Common myeloid progenitor, CD34-positive (primary cell): ENCODE data around the gene HOXB3.

ENCODE experiments used
- CTCF ChIA-PET: fragments of 350-600 bp; sonication (Branson Sonifier 250); formaldehyde crosslinking; loops from one replicate; lab custom pipeline; 2021; ENCODE audit warnings: antibody characterized with exemption; lab: Charles Lee
- POLR2A ChIA-PET: fragments of 350-600 bp; sonication (Branson Sonifier 250); formaldehyde crosslinking; loops from one replicate; lab custom pipeline; 2021; ENCODE audit warnings: antibody characterized with exemption; lab: Charles Lee
- DNase-seq, 3 donors: peaks; one replicate each; pipeline versions ENCODE4 v3.0.0 to v3.0.0-alpha.2; 2013
- H3K27ac ChIP-seq, 2 experiments: 1 replicate in 1 of 2; 2 replicates in 1 of 2; pipeline ENCODE4 v1.7.0; 2013; ENCODE audit warnings: inconsistent platforms in 2 of 2, low read length in 2 of 2, mild to moderate bottlenecking in 2 of 2, low read depth in 1 of 2, moderate library complexity in 1 of 2; ENCODE audit not compliant: severe bottlenecking in 2 of 2, insufficient read depth in 1 of 2, poor library complexity in 1 of 2
- H3K27me3 ChIP-seq, 5 experiments: replicated peaks in 2 of 5; 1 replicate in 3 of 5; 2 replicates in 2 of 5; pipeline versions ENCODE4 v1.6.1 to v1.7.0; 2013; ENCODE audit warnings: low read length in 4 of 5, mild to moderate bottlenecking in 2 of 5, moderate library complexity in 2 of 5, inconsistent platforms in 1 of 5; ENCODE audit not compliant: insufficient read depth in 5 of 5, control insufficient read depth in 4 of 5
- H3K36me3 ChIP-seq, 4 experiments: 1 replicate in 2 of 4; 2 replicates in 2 of 4; pipeline versions ENCODE4 v1.6.1 to v1.7.0; 2013; ENCODE audit warnings: low read length in 3 of 4, control low read depth in 1 of 4, mild to moderate bottlenecking in 1 of 4; ENCODE audit not compliant: control insufficient read depth in 4 of 4, insufficient read depth in 4 of 4
- H3K4me1 ChIP-seq, 4 experiments: 1 replicate in 3 of 4; 2 replicates in 1 of 4; pipeline versions ENCODE4 v1.6.1 to v1.7.1; 2013; ENCODE audit warnings: low read length in 3 of 4, mild to moderate bottlenecking in 3 of 4, control low read depth in 1 of 4, inconsistent platforms in 1 of 4, moderate library complexity in 1 of 4; ENCODE audit not compliant: control insufficient read depth in 4 of 4, insufficient read depth in 4 of 4; ENCODE audit errors: control extremely low read depth in 1 of 4
- H3K4me3 ChIP-seq, 7 experiments: 1 replicate in 4 of 7; 2 replicates in 3 of 7; pipeline versions ENCODE4 v1.5.1 to v1.7.0; 2013; ENCODE audit warnings: mild to moderate bottlenecking in 7 of 7, low read length in 6 of 7, moderate library complexity in 6 of 7, inconsistent platforms in 2 of 7, low read depth in 2 of 7, control low read depth in 1 of 7; ENCODE audit not compliant: insufficient read depth in 4 of 7, control insufficient read depth in 1 of 7; ENCODE audit errors: extremely low read depth in 1 of 7
- H3K9me3 ChIP-seq, 5 experiments: 1 replicate in 4 of 5; 2 replicates in 1 of 5; pipeline versions ENCODE4 v1.6.1 to v1.7.1; 2013; ENCODE audit warnings: low read length in 4 of 5, mild to moderate bottlenecking in 2 of 5, inconsistent platforms in 1 of 5, low read depth in 1 of 5, moderate library complexity in 1 of 5; ENCODE audit not compliant: control insufficient read depth in 4 of 5, insufficient read depth in 2 of 5; ENCODE audit errors: control extremely low read depth in 1 of 5
- WGBS: methylation state at CpG from one replicate; pipeline ENCODE4 v1.1.5; 2013; ENCODE audit not compliant: insufficient coverage; 5-methylcytosine and 5-hydroxymethylcytosine counted together

HOXB3 gene

DNA sequence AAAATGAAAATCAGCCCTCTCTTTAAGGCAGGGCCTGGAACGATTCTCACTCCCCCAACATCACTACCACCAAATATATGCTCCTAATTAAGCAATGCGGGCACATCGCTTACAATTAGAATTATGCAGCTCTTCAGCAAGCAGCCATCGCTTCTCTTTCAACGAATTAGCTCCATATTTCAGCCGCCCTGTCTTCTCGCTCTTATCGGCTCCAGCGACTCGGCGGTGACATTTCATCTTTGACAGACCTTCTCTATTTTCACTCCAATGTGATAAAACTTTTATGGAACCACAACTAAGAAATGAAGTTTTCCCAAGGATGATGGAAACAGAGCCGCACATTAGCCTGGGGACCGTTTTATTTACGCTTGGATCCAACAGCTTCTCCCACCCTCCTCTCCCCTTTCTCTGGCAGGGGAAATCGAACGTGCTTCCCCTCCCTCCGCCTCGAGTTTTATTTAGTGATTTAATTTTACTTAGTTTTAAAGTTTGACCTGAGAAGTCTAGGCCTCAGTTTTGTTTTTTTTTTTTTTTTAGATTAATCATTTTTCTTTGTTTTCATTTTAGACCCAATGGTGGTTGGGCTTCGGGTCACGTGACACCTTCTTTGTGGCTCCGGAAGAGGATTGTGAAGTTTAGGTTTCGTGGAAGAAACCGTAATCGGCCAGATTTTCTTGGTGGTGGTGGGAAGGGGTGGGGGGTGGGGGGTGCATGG, 42.1 kb downstream of the HOXB3 start:
- peak overlapping the region; percentile 28 to 95 for H3K27ac ChIP-seq
- 5% methylated on average over 14 of the region's 24 CpGs for WGBS
- no peaks in the 10 kb centered on the region for H3K9me3 ChIP-seq
- ChIA-PET POLR2A (no interaction called here), CTCF (interaction anchor here (0.6 to 3.6 kb wide), 15 partner anchors 9 to 67 kb away, joined by 3 to 16 read pairs (median 4); no protein-coding TSS in a partner anchor)
- H3K36me3 ChIP-seq: peaks cover 2 to 35% (median 21%) of the 10 kb centered on the region in 4 experiments
- H3K4me1 ChIP-seq: peaks cover 22 to 56% (median 47%) of the 10 kb centered on the region in 4 experiments
- H3K27me3 ChIP-seq: no peaks in the 10 kb centered on the region
- H3K4me3 ChIP-seq: peak overlapping the region in 5 of 7 experiments; percentile 30 to 68 (median 49)
- peak; percentile 57 to 75 (median 74) for DNase-seq

DNA sequence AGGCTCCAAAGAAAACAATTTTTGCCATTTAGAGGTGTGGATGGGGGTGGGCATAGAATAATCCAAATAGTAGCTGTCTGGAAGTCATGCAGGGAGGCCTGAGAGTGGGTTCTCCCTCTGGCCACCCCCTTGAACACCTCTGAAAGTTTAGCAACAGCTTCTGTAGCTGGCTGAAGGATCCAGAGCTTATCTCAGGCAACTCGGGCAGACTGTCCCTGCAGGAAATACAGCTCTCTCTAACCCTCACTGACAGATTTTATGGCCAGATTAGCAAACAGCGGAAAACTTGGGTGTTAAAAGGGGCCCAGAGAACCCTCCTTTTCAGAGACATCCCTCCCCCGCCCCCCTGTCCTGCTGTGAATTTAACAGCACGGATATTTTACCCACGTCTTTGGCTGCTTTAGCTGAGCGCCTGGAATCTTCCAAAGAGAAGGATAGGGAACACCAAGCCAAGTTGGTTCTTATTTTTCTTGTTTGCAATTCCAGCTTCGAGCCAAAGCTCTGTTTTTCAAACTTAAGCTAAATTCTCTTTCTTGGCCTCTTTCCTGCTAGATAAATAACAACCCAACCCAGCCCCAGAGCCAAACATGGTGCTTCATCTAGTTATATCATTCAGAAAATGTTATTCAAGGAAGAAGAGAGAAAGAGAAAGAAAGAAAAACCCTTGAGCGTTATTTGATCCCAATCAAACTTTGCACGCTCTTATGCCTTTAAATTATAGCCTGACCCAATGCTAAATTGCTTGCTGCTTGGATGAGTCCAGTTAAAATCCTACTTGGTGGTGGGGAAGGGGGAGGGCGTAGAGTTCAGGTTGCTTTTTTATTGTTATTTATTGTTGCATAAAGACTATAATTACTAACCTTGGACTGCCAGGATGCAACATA, 42.9 kb downstream of the HOXB3 start:
- H3K4me3 ChIP-seq: peak overlapping the region in 5 of 7 experiments; percentile 32 to 68 (median 49)
- no peaks in the 10 kb centered on the region for H3K9me3 ChIP-seq
- ChIA-PET CTCF (interaction anchor here (0.6 to 3.6 kb wide), 15 partner anchors 10 to 282 kb away, joined by 3 to 16 read pairs (median 3); no protein-coding TSS in a partner anchor), POLR2A (interaction anchor here (0.5 to 1.4 kb wide), 10 partner anchors 10 to 665 kb away, joined by 3 to 7 read pairs (median 3); no protein-coding TSS in a partner anchor)
- H3K4me1 ChIP-seq: peaks cover 22 to 60% (median 48%) of the 10 kb centered on the region in 4 experiments
- WGBS: 5% methylated on average over 6 of the region's 10 CpGs
- peak; percentile 82 to 97 (median 94) for DNase-seq
- H3K27me3 ChIP-seq: no peaks in the 10 kb centered on the region
- H3K27ac ChIP-seq: peak overlapping the region; percentile 21 to 95
- H3K36me3 ChIP-seq: peaks cover 2 to 31% (median 19%) of the 10 kb centered on the region in 4 experiments

DNA sequence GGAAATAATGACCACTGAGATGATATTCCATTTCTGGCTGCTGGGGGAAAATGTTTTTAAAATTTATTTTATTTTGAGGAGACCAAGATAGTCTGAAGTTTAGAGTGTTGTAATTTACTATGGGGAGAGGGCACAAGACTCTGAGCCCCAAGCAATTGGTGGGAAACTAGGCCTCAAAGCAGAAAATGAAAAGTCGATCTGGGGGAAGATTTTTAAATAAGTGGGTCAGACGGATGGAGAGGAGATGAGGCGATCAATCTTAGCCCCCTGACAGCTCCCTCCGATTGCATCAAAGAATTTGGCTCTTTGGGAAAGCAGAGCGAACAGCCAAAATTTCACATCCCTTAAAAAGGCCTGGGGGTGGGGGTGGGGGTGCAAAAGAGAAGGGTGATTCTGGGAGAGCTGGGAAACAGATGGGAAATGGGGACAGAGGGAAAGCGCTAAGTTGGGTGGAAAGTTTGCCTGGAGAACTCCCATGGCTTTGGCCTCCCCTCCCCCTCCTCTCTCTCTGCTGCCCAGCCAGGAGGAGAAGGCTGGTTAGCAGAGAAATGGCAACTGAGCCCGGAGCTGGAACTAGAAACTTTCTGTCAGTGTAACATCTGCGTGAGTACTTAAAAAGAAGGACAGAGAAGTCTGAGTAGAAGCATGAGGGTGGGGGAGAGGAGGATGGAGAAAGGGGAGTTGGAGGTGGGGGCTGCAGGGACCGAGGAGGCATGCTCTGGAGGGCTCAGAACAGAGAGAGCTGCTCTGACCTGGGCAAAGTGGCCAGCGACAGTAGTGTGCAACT, 43.7 kb downstream of the HOXB3 start:
- no peak for DNase-seq
- Histone ChIP-seq H3K9me3 (no peaks in the 10 kb centered on the region), H3K4me3 (peak overlapping the region in 5 of 7 experiments; percentile 32 to 68 (median 45)), H3K27me3 (no peaks in the 10 kb centered on the region), H3K4me1 (peaks cover 22 to 67% (median 53%) of the 10 kb centered on the region in 4 experiments), H3K36me3 (peaks cover 2 to 23% (median 11%) of the 10 kb centered on the region in 4 experiments), H3K27ac (peak overlapping the region; percentile 21 to 95)
- CTCF ChIA-PET: interaction anchor here (0.5 to 3.6 kb wide), 10 partner anchors 11 to 62 kb away, joined by 3 to 16 read pairs (median 5); no protein-coding TSS in a partner anchor
- 38% methylated on average over 4 of the region's 10 CpGs for WGBS
- POLR2A ChIA-PET: interaction anchor here (0.6 to 1.4 kb wide), 9 partner anchors 10 to 563 kb away, joined by 3 to 7 read pairs (median 3); no protein-coding TSS in a partner anchor

DNA sequence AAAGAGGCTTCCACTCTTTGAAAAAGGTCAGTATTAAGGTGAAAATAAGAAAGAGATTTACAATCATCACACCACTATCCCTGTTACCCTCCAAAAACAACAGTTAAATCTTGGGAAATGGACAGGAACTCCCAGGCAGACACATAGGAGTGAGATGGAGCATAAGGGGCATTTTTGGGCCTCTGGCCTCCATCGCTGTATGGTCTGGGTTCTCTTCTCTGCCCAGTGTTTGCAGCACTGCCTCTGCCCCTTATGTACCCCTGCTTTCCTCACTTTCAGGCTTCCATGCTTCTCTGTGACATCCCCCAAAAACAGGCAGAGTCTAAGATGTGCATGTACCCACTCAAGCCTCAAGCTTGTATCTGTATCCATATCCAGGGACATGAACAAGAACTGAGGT, 44.5 kb downstream of the HOXB3 start:
- CTCF ChIA-PET: interaction anchor here (3.6 kb wide), 1 partner anchor 34 kb away, joined by 15 read pairs; no protein-coding TSS in a partner anchor
- DNase-seq: no peak
- WGBS: 80% methylated on average over 1 of the region's 1 CpG
- peak overlapping the region in 2 of 7 experiments; percentile 10 to 95 for H3K4me3 ChIP-seq
- H3K4me1 ChIP-seq: peaks cover 22 to 74% (median 59%) of the 10 kb centered on the region in 4 experiments
- H3K9me3 ChIP-seq: no peaks in the 10 kb centered on the region
- POLR2A ChIA-PET: no interaction called here
- peak overlapping the region in 1 of 2 experiments; percentile 95 for H3K27ac ChIP-seq
- peaks cover 2 to 19% (median 8%) of the 10 kb centered on the region in 4 experiments for H3K36me3 ChIP-seq
- no peaks in the 10 kb centered on the region for H3K27me3 ChIP-seq

DNA sequence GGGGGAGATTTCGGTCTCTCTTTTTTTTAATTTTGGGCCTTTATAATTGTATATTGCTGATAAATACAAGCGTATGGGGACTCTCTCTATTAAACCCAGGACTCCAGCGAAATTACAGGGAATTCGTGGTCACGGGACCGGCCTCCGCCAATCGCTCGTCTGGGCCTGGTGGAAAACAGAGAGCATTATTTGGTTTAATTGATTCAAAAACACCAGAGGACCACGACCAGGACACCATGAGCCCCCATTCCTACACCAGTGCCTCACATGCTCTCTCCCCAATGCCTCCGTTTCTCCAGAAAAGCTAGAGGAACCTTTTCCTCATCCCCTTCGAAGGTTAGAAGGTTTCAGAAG, 45.0 kb downstream of the HOXB3 start, which contains the start of gene HOXB2:
HOXB2 (minus strand) TSS at position 88 of the 354 bp plus-strand sequence. CDS start 198 bp downstream, outside the sequence.
- Histone ChIP-seq H3K36me3 (peaks cover under 1 to 13% (median 5%) of the 10 kb centered on the region in 4 experiments), H3K27ac (peak within 1 kb of the TSS; percentile 83 to 95), H3K9me3 (no peaks in the 10 kb centered on the region), H3K27me3 (no peaks in the 10 kb centered on the region), H3K4me1 (peaks cover 22 to 77% (median 60%) of the 10 kb centered on the region in 4 experiments), H3K4me3 (peak within 1 kb of the TSS; percentile 60 to 95 (median 89))
- ChIA-PET CTCF (no interaction called here), POLR2A (no interaction called here)
- no CpG with 5 or more reads among the region's 12 CpGs for WGBS
- peak in 1 of 3 donors; percentile 34 for DNase-seq
